Immature natural killer cell (primary cell): ENCODE results near the gene PCK2. TPM values are rescaled to one million over a fixed set of nuclear protein-coding genes. Genes with fewer than 3 reads are reported as not detected.
A peak's percentile ranks its signal among the peaks of the same experiment; 100 is the strongest.

Source experiments
- DNase-seq, 3 donors: peaks; one replicate each; pipeline ENCODE4 v3.0.0; 2022; ENCODE audit warnings: mixed read lengths in 1 of 3
- H3K27ac Mint-ChIP-seq, 6 donors: one replicate each; pipeline ENCODE4 v1.8.0; 2020; ENCODE audit warnings: mixed read lengths in 6 of 6, mild to moderate bottlenecking in 5 of 6, inconsistent platforms in 4 of 6, moderate library complexity in 3 of 6
- H3K27me3 Mint-ChIP-seq, 3 donors: one replicate each; pipeline ENCODE4 v1.8.0; 2020 to 2021; ENCODE audit warnings: low read depth in 3 of 3, mild to moderate bottlenecking in 3 of 3, mixed read lengths in 3 of 3, moderate library complexity in 3 of 3, inconsistent platforms in 1 of 3
- H3K36me3 Mint-ChIP-seq, 3 donors: one replicate each; pipeline ENCODE4 v1.8.0; 2020; ENCODE audit warnings: mixed read lengths in 3 of 3, inconsistent platforms in 2 of 3, mild to moderate bottlenecking in 2 of 3
- H3K4me1 Mint-ChIP-seq, 2 donors: one replicate each; pipeline ENCODE4 v1.8.0; 2020; ENCODE audit warnings: inconsistent platforms in 2 of 2, mild to moderate bottlenecking in 2 of 2, mixed read lengths in 2 of 2, moderate library complexity in 1 of 2
- H3K4me3 Mint-ChIP-seq, 5 donors: one replicate each; pipeline ENCODE4 v1.8.0; 2020; ENCODE audit warnings: mild to moderate bottlenecking in 5 of 5, mixed read lengths in 5 of 5, inconsistent platforms in 3 of 5, moderate library complexity in 3 of 5
- H3K9me3 Mint-ChIP-seq, 6 donors: one replicate each; pipeline ENCODE4 v1.8.0; 2020; ENCODE audit warnings: mild to moderate bottlenecking in 6 of 6, mixed read lengths in 6 of 6, inconsistent platforms in 4 of 6, moderate library complexity in 3 of 6
- polyA plus RNA-seq, 3 donors: library from polyadenylated mRNA; unstranded; fragments of 300-500 nt; fragmentation: Illumina TruSeq; gene quantifications; one replicate each; pipeline ENCODE4 v1.2.3, GENCODE V29; 2021

The PCK2 gene
- polyA plus RNA-seq, 3 donors from 2014 or later: 8.2 to 13.3 (median 12.0) TPM

DNA sequence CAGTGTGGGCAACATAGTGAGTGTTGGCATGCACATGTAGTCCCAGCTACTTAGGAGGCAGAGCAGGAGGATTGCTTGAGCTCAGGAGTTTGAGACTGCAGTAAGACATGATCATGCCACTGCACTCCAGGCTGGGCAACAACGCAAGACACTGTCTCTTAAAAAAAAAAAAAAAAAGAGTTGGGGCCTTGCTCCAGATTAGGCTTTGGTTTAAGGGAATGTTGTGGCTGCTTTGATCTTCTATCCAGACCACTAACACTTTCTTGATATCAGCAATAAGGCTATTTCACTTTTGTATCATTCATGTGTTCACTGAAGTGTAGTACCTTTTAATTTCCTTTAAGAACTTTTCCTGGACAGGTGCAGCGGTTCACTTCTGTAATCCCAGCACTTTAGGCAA, 33.6 kb downstream of the PCK2 start:
- Mint-ChIP-seq H3K4me3 (no peak overlapping the region), H3K27me3 (peaks cover 0 to 2% (median 0%) of the 10 kb centered on the region in 3 donors), H3K4me1 (no peaks in the 10 kb centered on the region), H3K9me3 (no peaks in the 10 kb centered on the region), H3K36me3 (peaks cover 0 to 24% (median 6%) of the 10 kb centered on the region in 3 donors), H3K27ac (no peak overlapping the region)
- no peak for DNase-seq

- Mint-ChIP-seq H3K4me3 (no peak overlapping the region), H3K27me3 (peaks cover 0 to 2% (median 0%) of the 10 kb centered on the region in 3 donors), H3K27ac (no peak overlapping the region), H3K4me1 (no peaks in the 10 kb centered on the region), H3K36me3 (peaks cover 0 to 11% (median 0%) of the 10 kb centered on the region in 3 donors), H3K9me3 (no peaks in the 10 kb centered on the region)
- DNase-seq: no peak
Measured at GRCh38 chr14:24129410-24129998, 35.4 kb downstream of the PCK2 start.

DNA sequence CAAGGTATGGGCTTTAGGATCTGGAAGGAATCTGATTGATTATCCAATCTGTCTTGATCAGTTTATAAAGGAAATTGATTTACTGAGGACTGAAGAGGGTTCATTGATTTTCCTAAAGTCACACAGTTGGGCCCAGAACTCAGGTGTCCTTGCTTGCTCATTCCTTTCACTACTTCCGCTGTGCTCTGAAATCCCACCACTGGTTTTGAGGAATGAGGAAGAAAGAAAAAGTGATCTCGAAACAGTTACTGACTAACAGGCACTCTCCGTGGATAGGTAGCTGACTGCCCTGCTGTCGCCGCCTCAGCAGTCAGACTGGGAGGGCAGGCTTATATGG, 36.2 kb downstream of the PCK2 start, which contains the start of gene FITM1:
Gene FITM1, plus strand, starts transcription at position 280 of the 337 bp plus-strand sequence. CDS start 905 bp downstream, outside the sequence.
- Mint-ChIP-seq H3K27ac (peak within 1 kb of the TSS in 1 of 6 donors; percentile 46), H3K9me3 (no peaks in the 10 kb centered on the region), H3K4me3 (no peak within 1 kb of the TSS), H3K36me3 (peaks cover 0 to 7% (median 0%) of the 10 kb centered on the region in 3 donors), H3K27me3 (peaks cover 0 to 2% (median under 1%) of the 10 kb centered on the region in 3 donors), H3K4me1 (peaks cover 3 to 4% of the 10 kb centered on the region in 2 donors)
- no peak for DNase-seq

DNA sequence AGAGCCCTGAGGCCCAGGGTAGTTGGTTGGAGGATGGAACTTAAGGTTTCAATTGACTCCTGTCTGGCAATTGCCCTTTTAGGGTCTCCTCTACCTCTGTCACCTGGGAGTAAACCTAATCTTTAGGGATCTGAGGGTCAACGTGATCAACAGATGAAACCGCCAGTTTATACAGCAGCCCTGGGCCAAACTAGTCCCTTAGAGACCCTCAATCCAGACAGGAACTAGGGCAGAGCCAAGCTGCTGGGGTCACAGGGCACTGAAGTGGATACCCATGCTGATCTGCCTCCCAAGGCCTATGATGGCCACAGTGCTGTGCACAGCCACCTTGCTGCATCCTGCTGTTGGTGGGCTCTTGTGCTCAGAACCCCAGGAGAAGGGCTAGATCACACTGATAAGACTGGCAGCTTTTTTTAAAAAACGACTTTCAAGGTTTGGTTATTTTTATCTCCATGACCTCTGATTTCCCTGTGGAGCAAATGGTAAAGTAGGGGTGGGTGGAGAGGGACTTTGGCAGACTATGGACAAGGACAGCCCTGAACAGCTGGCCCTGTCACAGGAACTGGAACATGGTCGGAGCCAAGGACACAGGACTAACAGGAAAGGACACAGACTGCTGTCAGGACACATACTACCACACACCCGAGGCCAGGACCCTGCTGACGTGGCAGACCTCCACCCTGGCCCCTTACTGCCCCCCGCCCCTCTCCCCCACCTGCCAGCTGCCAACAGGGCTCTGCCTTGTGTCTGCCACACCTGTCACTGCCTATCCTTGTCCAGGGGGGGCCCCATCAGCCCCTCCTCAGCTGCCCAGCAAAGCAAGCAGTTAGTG, 36.8 kb downstream of the PCK2 start:
- DNase-seq: no peak
- Mint-ChIP-seq H3K4me3 (no peak overlapping the region), H3K27ac (no peak overlapping the region), H3K4me1 (peaks cover 5 to 8% of the 10 kb centered on the region in 2 donors), H3K9me3 (no peaks in the 10 kb centered on the region), H3K36me3 (peaks cover 0 to 7% (median 0%) of the 10 kb centered on the region in 3 donors), H3K27me3 (peaks cover 0 to 4% (median 2%) of the 10 kb centered on the region in 3 donors)

DNA sequence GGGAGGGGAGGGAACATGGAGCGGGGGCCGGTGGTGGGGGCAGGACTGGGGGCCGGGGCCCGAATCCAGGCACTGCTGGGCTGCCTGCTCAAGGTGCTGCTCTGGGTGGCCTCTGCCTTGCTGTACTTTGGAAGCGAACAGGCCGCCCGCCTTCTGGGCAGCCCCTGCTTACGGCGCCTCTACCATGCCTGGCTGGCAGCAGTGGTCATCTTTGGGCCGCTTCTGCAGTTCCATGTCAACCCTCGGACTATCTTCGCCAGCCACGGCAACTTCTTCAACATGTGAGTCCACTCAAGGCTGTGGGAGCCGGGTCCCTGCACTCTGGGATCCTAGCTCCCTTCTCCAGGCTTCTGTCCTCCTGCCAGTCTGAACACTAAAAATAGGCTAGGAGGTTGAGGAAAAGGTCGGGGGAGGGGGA, 37.4 kb downstream of the PCK2 start:
- DNase-seq: no peak
- Mint-ChIP-seq H3K27ac (no peak overlapping the region), H3K27me3 (peaks cover 2 to 4% (median 2%) of the 10 kb centered on the region in 3 donors), H3K4me1 (peaks cover 7 to 11% of the 10 kb centered on the region in 2 donors), H3K9me3 (no peaks in the 10 kb centered on the region), H3K36me3 (peaks cover 0 to 7% (median 0%) of the 10 kb centered on the region in 3 donors), H3K4me3 (no peak overlapping the region)

GRCh38 chr14:24132061-24132685, 38.1 kb downstream of the PCK2 start:
- no peak overlapping the region for H3K27ac Mint-ChIP-seq
- DNase-seq: no peak

DNA sequence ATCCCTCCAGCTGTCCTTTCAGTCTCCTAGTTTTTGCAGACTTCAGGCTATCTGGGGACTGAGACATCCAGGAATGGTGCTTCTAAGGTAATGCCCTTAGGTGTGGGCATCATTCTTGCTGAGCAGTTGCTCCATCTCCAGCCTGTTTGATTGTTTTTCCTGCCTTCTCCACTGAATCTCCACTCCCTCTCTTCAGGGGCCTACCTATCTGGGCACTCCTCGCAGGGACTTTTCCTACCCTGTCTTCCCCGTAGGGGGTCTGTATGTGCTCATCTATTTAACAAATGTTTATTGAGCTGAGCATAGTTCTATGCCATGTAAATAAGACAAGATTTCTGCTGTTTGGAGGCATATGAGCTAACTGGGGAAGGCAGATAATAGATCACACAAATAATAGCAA, 38.9 kb downstream of the PCK2 start:
- H3K27me3 Mint-ChIP-seq: peaks cover 2 to 4% (median 2%) of the 10 kb centered on the region in 3 donors
- DNase-seq: no peak
- peak overlapping the region in 2 of 6 donors; percentile 40 to 47 for H3K27ac Mint-ChIP-seq
- H3K4me3 Mint-ChIP-seq: no peak overlapping the region
- H3K9me3 Mint-ChIP-seq: no peaks in the 10 kb centered on the region
- peaks cover 0 to 11% (median 0%) of the 10 kb centered on the region in 3 donors for H3K36me3 Mint-ChIP-seq
- peaks cover 19 to 21% of the 10 kb centered on the region in 2 donors for H3K4me1 Mint-ChIP-seq

More at GRCh38 chr14:24132061-24132685, 38.1 kb downstream of the PCK2 start:
- H3K4me1 Mint-ChIP-seq: peaks cover 14 to 17% of the 10 kb centered on the region in 2 donors
- peaks cover 2 to 4% (median 2%) of the 10 kb centered on the region in 3 donors for H3K27me3 Mint-ChIP-seq
- H3K9me3 Mint-ChIP-seq: no peaks in the 10 kb centered on the region
- H3K36me3 Mint-ChIP-seq: peaks cover 0 to 9% (median 0%) of the 10 kb centered on the region in 3 donors
- H3K4me3 Mint-ChIP-seq: no peak overlapping the region

- no peak for DNase-seq
- Mint-ChIP-seq H3K36me3 (peaks cover 0 to 16% (median 1%) of the 10 kb centered on the region in 3 donors), H3K4me1 (peaks cover 22 to 29% of the 10 kb centered on the region in 2 donors), H3K27me3 (peaks cover 2 to 5% (median 3%) of the 10 kb centered on the region in 3 donors), H3K9me3 (no peaks in the 10 kb centered on the region), H3K27ac (no peak overlapping the region), H3K4me3 (no peak overlapping the region)
Measured at GRCh38 chr14:24133735-24134134, 39.6 kb downstream of the PCK2 start.

DNA sequence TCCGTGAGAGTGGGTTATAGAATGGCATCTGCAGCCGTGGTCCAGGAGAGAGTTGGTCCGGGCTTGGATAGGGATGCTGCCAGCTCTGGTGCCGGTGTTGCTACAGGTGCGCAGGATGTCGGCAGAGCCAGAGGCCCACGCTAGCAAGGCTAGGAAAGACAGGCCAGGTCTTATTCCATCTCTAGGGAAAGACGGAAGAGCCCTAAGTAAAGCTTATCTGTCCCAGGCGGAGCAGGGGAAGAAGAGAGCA, 41.4 kb downstream of the PCK2 start:
- no peak for DNase-seq
- peaks cover 1 to 6% (median 2%) of the 10 kb centered on the region in 3 donors for H3K27me3 Mint-ChIP-seq
- H3K4me1 Mint-ChIP-seq: peaks cover 35 to 46% of the 10 kb centered on the region in 2 donors
- H3K36me3 Mint-ChIP-seq: peaks cover 3 to 26% (median 8%) of the 10 kb centered on the region in 3 donors
- peak overlapping the region; percentile 90 to 93 (median 92) for H3K4me3 Mint-ChIP-seq
- H3K27ac Mint-ChIP-seq: peak overlapping the region; percentile 72 to 96 (median 90)
- H3K9me3 Mint-ChIP-seq: no peaks in the 10 kb centered on the region

DNA sequence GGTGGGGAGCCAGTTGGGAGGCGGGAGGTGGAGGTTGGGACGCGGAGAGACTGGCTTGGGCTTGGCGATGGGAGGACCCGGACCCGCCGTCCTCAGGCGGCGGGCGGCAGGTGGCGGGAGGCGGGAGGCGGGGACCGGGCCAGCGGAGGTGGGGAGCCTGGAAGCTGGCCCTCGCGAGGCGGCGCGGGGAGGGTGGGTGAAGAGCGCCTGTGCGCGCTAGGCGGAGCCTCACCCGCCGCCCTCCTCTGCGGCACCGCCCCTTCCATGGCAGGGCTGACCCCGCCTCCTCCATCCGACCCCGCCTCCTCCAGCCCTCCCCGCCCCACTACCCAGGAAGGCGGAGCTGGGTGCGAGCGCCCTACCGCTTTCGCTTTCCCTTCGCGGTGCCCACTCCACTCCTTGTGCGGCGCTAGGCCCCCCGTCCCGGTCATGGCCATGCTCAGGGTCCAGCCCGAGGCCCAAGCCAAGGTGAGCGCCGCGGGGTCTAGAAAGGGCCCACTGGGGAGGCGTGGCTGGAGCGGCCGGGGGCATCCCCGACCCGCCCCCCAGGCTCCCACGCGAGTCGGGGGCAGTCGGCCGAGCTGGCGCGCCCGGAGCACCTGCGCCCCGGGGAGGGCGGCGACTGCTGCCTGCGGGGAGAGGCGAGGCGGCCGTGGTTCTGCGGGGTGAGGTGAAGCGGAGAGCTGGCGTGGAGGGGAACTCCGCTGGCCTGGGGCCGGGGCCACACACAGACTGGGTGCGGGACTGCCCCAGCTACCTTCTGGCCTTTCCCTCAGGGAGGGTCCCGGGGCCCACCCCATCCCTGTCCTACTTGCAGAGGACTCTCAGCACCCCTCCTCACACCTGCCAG, 41.9 kb downstream of the PCK2 start, which contains the start of gene PSME1:
Gene PSME1, plus strand, starts transcription at position 361 of the 850 bp plus-strand sequence. Its CDS starts 69 bp downstream, at position 430.
- peaks cover 41 to 52% of the 10 kb centered on the region in 2 donors for H3K4me1 Mint-ChIP-seq
- no peaks in the 10 kb centered on the region for H3K9me3 Mint-ChIP-seq
- peaks cover 1 to 7% (median 2%) of the 10 kb centered on the region in 3 donors for H3K27me3 Mint-ChIP-seq
- peak within 1 kb of the TSS; percentile 89 to 96 (median 94) for H3K27ac Mint-ChIP-seq
- H3K36me3 Mint-ChIP-seq: peaks cover 3 to 26% (median 8%) of the 10 kb centered on the region in 3 donors
- DNase-seq: peak; percentile 95
- H3K4me3 Mint-ChIP-seq: peak within 1 kb of the TSS; percentile 90 to 93 (median 92)

DNA sequence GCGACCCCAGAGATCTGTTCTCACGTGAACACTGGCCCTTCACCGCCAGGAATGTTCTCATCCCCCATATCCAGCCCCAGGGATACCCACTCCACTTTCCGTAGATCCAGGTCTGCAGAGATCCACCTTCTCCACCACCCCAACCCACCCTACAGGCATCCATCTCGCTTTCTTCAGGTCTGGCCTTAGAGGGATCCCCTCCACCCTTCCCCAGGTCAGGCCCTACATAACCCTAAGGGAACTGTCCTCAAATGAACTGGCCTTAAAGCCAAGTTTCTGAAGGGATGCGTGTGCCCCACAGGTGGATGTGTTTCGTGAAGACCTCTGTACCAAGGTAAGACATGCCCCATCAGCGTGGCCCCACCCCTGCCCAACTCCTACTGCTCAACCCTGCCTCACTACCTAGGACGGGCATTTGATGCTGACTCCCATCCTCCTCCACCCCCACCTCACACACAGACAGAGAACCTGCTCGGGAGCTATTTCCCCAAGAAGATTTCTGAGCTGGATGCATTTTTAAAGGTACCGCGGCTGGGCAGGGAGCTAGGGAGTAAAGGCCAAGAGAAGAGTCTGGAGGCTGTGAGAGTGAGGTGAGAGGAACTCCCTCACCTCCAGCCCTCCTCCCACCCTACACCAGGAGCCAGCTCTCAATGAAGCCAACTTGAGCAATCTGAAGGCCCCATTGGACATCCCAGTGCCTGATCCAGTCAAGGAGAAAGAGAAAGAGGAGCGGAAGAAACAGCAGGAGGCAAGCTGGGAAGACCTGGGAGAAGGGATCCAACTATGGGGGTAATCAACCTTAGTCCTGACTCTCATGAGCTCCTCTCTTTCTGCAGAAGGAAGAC, 42.8 kb downstream of the PCK2 start:
- Mint-ChIP-seq H3K27me3 (peaks cover 7 to 12% (median 8%) of the 10 kb centered on the region in 3 donors), H3K4me3 (peak overlapping the region; percentile 85 to 90 (median 88)), H3K4me1 (peaks cover 46 to 55% of the 10 kb centered on the region in 2 donors), H3K9me3 (no peaks in the 10 kb centered on the region), H3K27ac (peak overlapping the region; percentile 85 to 95 (median 92)), H3K36me3 (peaks cover 3 to 30% (median 8%) of the 10 kb centered on the region in 3 donors)
- no peak for DNase-seq
